GM18505 (cell line): ENCODE data around the gene FAM120A.

Source experiments
- ATAC-seq: cut with Tn5 transposase; IDR thresholded peaks from one replicate; pipeline ENCODE4 v1.9.1; 2021; ENCODE audit not compliant: unreplicated experiment
- POLR2A ChIP-seq: IDR thresholded peaks from 4 replicates; pipeline ENCODE4 v1.6.1; 2011; ENCODE audit warnings: borderline replicate concordance; ENCODE audit not compliant: insufficient read depth, insufficient read length; ENCODE audit errors: extremely low read depth

FAM120A gene

GRCh38 chr9:93565089-93565488 is 113.6 kb downstream of the FAM120A start:
- TF ChIP-seq POLR2A, result no peak
- no peak for ATAC-seq

- TF ChIP-seq POLR2A, result peak; percentile 95
- ATAC-seq, result peak; percentile 88
These were observed 115.2 kb downstream of the FAM120A start for GRCh38 chr9:93566408-93567270.

GRCh38 chr9:93567271-93567959 is 115.9 kb downstream of the FAM120A start:
- no peak for TF ChIP-seq POLR2A
- no peak for ATAC-seq

GRCh38 chr9:93568169-93568568 is 116.7 kb downstream of the FAM120A start:
- ATAC-seq, result no peak
- TF ChIP-seq POLR2A, result no peak

GRCh38 chr9:93569621-93570174 is 118.2 kb downstream of the FAM120A start:
- ATAC-seq, result no peak
- no peak for TF ChIP-seq POLR2A

- no peak for ATAC-seq
- TF ChIP-seq POLR2A, result no peak
These were observed 120.7 kb downstream of the FAM120A start for GRCh38 chr9:93572221-93572620.

GRCh38 chr9:93572636-93573515 is 121.4 kb downstream of the FAM120A start:
- ATAC-seq, result no peak
- no peak for TF ChIP-seq POLR2A

GRCh38 chr9:93573516-93573828 is 122.0 kb downstream of the FAM120A start:
- no peak for TF ChIP-seq POLR2A
- ATAC-seq, result no peak

- ATAC-seq, result no peak
- TF ChIP-seq POLR2A, result no peak
These were observed 122.8 kb downstream of the FAM120A start for GRCh38 chr9:93574091-93574899.

GRCh38 chr9:93574900-93575795 is 123.7 kb downstream of the FAM120A start:
- no peak for ATAC-seq
- no peak for TF ChIP-seq POLR2A

GRCh38 chr9:93575796-93576257 is 124.3 kb downstream of the FAM120A start:
- ATAC-seq, result peak; percentile 31
- peak; percentile 53 for TF ChIP-seq POLR2A
